ENCODE data around the gene AK9. TPM values are rescaled to one million over a fixed set of nuclear protein-coding genes. Genes with fewer than 3 reads are reported as not detected.

AK9 gene
- total and polyA plus RNA-seq, 2 of the 8 experiments (the other 6 are each of a cell fraction or from before 2014, with no cell fraction given) = 1.8 to 2.2 TPM

DNA sequence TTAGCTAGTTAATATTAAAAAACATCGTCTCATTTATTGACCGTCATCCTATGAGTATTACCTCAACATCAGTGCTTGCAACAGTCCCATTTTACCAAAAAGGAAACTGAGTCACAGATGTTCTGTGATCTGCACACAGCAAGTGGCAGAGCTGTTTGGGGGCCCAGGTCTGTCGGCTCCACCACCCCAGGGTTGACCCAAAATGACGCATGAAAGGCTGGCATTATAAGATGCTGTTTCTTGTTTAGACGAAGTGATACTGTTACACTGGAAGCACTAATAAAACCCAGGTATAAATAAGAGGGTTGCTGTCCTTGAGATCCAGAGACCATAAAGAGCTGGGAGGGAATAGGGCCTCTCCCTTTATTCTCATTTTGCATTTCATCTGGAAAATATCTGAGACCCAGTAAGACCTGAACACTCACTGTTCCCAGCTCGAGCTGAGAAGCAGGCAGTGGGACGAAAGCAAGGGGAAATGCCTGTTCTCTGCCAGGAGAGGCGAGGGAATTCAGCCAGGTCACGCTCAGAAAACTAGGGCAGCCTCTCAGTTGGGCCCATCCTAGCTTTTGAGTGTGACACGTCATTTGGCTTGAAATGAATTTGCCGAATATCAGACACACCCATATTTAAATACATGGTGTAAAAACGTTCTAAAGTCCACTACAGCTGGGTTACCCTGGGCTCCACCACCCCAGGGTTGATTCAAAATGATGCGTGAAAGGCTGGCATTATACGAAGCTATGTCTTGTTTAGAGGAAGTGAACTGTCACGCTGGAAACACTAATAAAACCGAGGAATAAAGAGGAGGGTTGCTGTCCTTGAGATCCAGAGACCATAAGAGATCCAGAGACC lies 234.1 kb downstream of the AK9 start (continued):
- TF ChIP-seq SRF (IDR thresholded peaks at IDR 0.05; ENCODE audit: low read depth, low read length) (no peak), HDAC2 (IDR thresholded peaks at IDR 0.05; ENCODE audit: borderline replicate concordance in 1 of 2, low read depth in 2 of 2, low read length in 2 of 2) (no peak), POLR2A (IDR thresholded peaks at IDR 0.05; ENCODE audit: control extremely low read depth in 1 of 2, low read depth in 2 of 2, low read length in 2 of 2) (no peak), TBP (IDR thresholded peaks at IDR 0.05; ENCODE audit: low read depth, low read length) (no peak), TAF7 (optimal IDR thresholded peaks at IDR 0.05; ENCODE audit: borderline replicate concordance, low read depth, low read length) (no peak), BRCA1 (IDR thresholded peaks at IDR 0.05; ENCODE audit: low read depth, low read length) (no peak), YY1 (IDR thresholded peaks at IDR 0.05; ENCODE audit: low read depth, low read length) (no peak), RBBP5 (IDR thresholded peaks at IDR 0.05; ENCODE audit: borderline replicate concordance, low read depth, low read length) (no peak)
